A549 (cell line): ENCODE results near the gene ARL6.

ENCODE experiments used
- CHD2 ChIP-seq: fragments of 150-350 bp; IDR thresholded peaks from 2 replicates; pipeline ENCODE4 v1.6.1; 2014; ENCODE audit warnings: low read length; ENCODE audit not compliant: partially characterized antibody
- HOXA7 ChIP-seq: fragments of 250-450 bp; sonication (Bioruptor Pico); IDR thresholded peaks from 2 replicates; pipeline ENCODE4 v1.5.0; 2020; ENCODE audit warnings: mild to moderate bottlenecking, moderate library complexity
- MAFK ChIP-seq: fragments of 450-650 bp; IDR thresholded peaks from 2 replicates; pipeline ENCODE4 v1.6.1; 2014; ENCODE audit not compliant: partially characterized antibody
- NR3C1 ChIP-seq: fragments of >200 bp; sonication (Bioruptor Twin); formaldehyde crosslinking; IDR thresholded peaks from 3 replicates; pipeline ENCODE4 v1.6.1; 2017
- POLR2A ChIP-seq: IDR thresholded peaks from 2 replicates; pipeline ENCODE4 v1.6.1; 2012; ENCODE audit warnings: mild to moderate bottlenecking, low read length
- RNF2 ChIP-seq: fragments of 200-600 bp; sonication (generic); IDR thresholded peaks from 2 replicates; pipeline ENCODE4 v1.6.1; 2016; ENCODE audit warnings: low read depth, mild to moderate bottlenecking, antibody characterized with exemption, moderate library complexity, borderline replicate concordance
- ZFP36 ChIP-seq: fragments of 450-650 bp; IDR thresholded peaks from 2 replicates; pipeline ENCODE4 v1.6.1; 2014; ENCODE audit warnings: borderline replicate concordance; ENCODE audit not compliant: partially characterized antibody
- TF ChIP-seq, protein P1 (sequence below): fragments of >200 bp; sonication (Bioruptor Twin); formaldehyde crosslinking; IDR thresholded peaks from 3 replicates; pipeline ENCODE4 v1.5.1; 2016
- TF ChIP-seq, protein P2 (sequence below): fragments of 250-450 bp; sonication (Bioruptor Pico); IDR thresholded peaks from 2 replicates; pipeline ENCODE4 v1.5.0; 2021; ENCODE audit warnings: mild to moderate bottlenecking, moderate library complexity, borderline replicate concordance
- TF ChIP-seq, protein P3 (sequence below): IDR thresholded peaks from 2 replicates; pipeline ENCODE4 v1.6.1; 2012

DNA sequence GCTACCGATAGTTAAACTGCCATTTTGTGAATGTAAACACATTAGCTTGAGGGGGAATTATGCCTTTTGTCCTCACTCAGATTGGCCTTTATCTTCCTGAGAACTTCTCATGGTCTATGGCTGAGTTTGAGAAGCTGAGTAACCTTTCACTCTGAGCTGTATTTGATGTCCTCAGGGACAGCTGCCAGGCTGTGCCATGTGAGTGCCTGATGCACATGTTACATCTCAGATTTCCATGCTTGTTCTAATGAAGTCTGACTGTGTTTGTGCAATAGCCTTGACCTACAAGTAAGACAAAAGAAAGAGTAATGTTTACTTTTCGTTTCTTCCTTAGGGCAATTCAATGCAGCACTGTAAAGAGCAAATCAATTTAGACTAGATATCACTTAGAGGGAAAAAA, 44.1 kb upstream of the ARL6 start:
- TF ChIP-seq, protein P1, sequence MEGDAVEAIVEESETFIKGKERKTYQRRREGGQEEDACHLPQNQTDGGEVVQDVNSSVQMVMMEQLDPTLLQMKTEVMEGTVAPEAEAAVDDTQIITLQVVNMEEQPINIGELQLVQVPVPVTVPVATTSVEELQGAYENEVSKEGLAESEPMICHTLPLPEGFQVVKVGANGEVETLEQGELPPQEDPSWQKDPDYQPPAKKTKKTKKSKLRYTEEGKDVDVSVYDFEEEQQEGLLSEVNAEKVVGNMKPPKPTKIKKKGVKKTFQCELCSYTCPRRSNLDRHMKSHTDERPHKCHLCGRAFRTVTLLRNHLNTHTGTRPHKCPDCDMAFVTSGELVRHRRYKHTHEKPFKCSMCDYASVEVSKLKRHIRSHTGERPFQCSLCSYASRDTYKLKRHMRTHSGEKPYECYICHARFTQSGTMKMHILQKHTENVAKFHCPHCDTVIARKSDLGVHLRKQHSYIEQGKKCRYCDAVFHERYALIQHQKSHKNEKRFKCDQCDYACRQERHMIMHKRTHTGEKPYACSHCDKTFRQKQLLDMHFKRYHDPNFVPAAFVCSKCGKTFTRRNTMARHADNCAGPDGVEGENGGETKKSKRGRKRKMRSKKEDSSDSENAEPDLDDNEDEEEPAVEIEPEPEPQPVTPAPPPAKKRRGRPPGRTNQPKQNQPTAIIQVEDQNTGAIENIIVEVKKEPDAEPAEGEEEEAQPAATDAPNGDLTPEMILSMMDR: no peak
- TF ChIP-seq CHD2: no peak
- TF ChIP-seq, protein P2, sequence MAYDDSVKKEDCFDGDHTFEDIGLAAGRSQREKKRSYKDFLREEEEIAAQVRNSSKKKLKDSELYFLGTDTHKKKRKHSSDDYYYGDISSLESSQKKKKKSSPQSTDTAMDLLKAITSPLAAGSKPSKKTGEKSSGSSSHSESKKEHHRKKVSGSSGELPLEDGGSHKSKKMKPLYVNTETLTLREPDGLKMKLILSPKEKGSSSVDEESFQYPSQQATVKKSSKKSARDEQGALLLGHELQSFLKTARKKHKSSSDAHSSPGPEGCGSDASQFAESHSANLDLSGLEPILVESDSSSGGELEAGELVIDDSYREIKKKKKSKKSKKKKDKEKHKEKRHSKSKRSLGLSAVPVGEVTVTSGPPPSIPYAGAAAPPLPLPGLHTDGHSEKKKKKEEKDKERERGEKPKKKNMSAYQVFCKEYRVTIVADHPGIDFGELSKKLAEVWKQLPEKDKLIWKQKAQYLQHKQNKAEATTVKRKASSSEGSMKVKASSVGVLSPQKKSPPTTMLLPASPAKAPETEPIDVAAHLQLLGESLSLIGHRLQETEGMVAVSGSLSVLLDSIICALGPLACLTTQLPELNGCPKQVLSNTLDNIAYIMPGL (CRISPR knock-in tag): no peak
- TF ChIP-seq ZFP36: no peak
- TF ChIP-seq POLR2A: no peak
- TF ChIP-seq MAFK: no peak
- TF ChIP-seq, protein P3, sequence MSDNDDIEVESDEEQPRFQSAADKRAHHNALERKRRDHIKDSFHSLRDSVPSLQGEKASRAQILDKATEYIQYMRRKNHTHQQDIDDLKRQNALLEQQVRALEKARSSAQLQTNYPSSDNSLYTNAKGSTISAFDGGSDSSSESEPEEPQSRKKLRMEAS: no peak
- no peak for TF ChIP-seq HOXA7 (CRISPR knock-in tag)
- no peak for TF ChIP-seq NR3C1
- TF ChIP-seq RNF2: no peak
